Right kidney (tissue), 1 donor: ENCODE results near the gene PHETA2.
"Not testable (repeated sequence)": the region's sequence is repeated elsewhere in the genome, so short reads cannot be mapped to it uniquely, and the experiment has no call there.

Experiments used
- DNase-seq: peaks from one replicate; pipeline ENCODE4 v3.0.0-alpha.2; 2016

PHETA2 gene

GRCh38 chr22:42101199-42101598 lies 27.2 kb downstream of the PHETA2 start:
- no peak for DNase-seq

- not testable (repeated sequence) for DNase-seq
Measured at GRCh38 chr22:42104332-42104860, 30.3 kb downstream of the PHETA2 start.

- no peak for DNase-seq
Measured at GRCh38 chr22:42108848-42109247, 34.8 kb downstream of the PHETA2 start.

- DNase-seq = no peak
Measured at GRCh38 chr22:42111798-42112197, 37.8 kb downstream of the PHETA2 start.

GRCh38 chr22:42112793-42113192 lies 38.7 kb downstream of the PHETA2 start:
- not testable (repeated sequence) for DNase-seq

- no peak for DNase-seq
Measured at GRCh38 chr22:42114721-42115120, 40.7 kb downstream of the PHETA2 start.

GRCh38 chr22:42115420-42115830 lies 41.4 kb downstream of the PHETA2 start:
- not testable (repeated sequence) for DNase-seq

GRCh38 chr22:42116848-42117424 lies 42.9 kb downstream of the PHETA2 start:
- DNase-seq = no peak

GRCh38 chr22:42120231-42121021 lies 46.4 kb downstream of the PHETA2 start:
- DNase-seq = not testable (repeated sequence)

- not testable (repeated sequence) for DNase-seq
Measured at GRCh38 chr22:42123529-42123928, 49.5 kb downstream of the PHETA2 start.

- no peak for DNase-seq
Measured at GRCh38 chr22:42127606-42128005, 53.6 kb downstream of the PHETA2 start.

- not testable (repeated sequence) for DNase-seq
Measured at GRCh38 chr22:42128007-42128406, 54.0 kb downstream of the PHETA2 start.
